Stimulated activated CD8-positive, alpha-beta memory T cell treated with anti-CD3 and anti-CD28 coated beads, Interleukin-15, amount 100 ng/mL, for 1 hour (primary cell): ENCODE data around the gene FGA.

ENCODE experiments used
- DNase-seq: peaks from one replicate; pipeline ENCODE4 v3.0.0-alpha.2; 2020; ENCODE audit warnings: low read depth

The FGA gene

GRCh38 chr4:154590329-154591006 lies at the start of gene FGA:
FGA (minus strand) TSS chr4:154590742; CDS start chr4:154590687, 55 bp downstream.
- DNase-seq: no peak

- no peak for DNase-seq
These were observed 43.5 kb upstream of the FGA start for GRCh38 chr4:154634058-154634457.

GRCh38 chr4:154631828-154632227 lies 41.3 kb upstream of the FGA start:
- DNase-seq: no peak

- no peak for DNase-seq
These were observed 39.8 kb upstream of the FGA start for GRCh38 chr4:154630324-154630723.

GRCh38 chr4:154626793-154627484 lies 36.4 kb upstream of the FGA start:
- no peak for DNase-seq

- no peak for DNase-seq
These were observed 35.4 kb upstream of the FGA start for GRCh38 chr4:154625971-154626370.

GRCh38 chr4:154623995-154624394 lies 33.5 kb upstream of the FGA start:
- DNase-seq: no peak

- no peak for DNase-seq
These were observed 32.9 kb upstream of the FGA start for GRCh38 chr4:154623436-154623835.

GRCh38 chr4:154622598-154622997 lies 32.1 kb upstream of the FGA start:
- no peak for DNase-seq

GRCh38 chr4:154620111-154620510 lies 29.6 kb upstream of the FGA start:
- no peak for DNase-seq

GRCh38 chr4:154618708-154619315 lies 28.3 kb upstream of the FGA start:
- DNase-seq: peak; percentile 11

- no peak for DNase-seq
These were observed 27.3 kb upstream of the FGA start for GRCh38 chr4:154617820-154618317.

GRCh38 chr4:154616731-154617130 lies 26.2 kb upstream of the FGA start:
- no peak for DNase-seq

- no peak for DNase-seq
These were observed 25.7 kb upstream of the FGA start for GRCh38 chr4:154616287-154616686.

- DNase-seq: no peak
These were observed 24.7 kb upstream of the FGA start for GRCh38 chr4:154615211-154615610.

- no peak for DNase-seq
These were observed 23.8 kb upstream of the FGA start for GRCh38 chr4:154614306-154614705.

GRCh38 chr4:154612472-154613414 lies 22.2 kb upstream of the FGA start, which contains the start of gene FGG:
FGG (minus strand) TSS chr4:154612656; CDS start chr4:154612609, 47 bp downstream.
- DNase-seq: no peak

- no peak for DNase-seq
These were observed 21.3 kb upstream of the FGA start for GRCh38 chr4:154611833-154612232.

GRCh38 chr4:154610582-154610981 lies 20.0 kb upstream of the FGA start:
- DNase-seq: no peak

- no peak for DNase-seq
These were observed 19.0 kb upstream of the FGA start for GRCh38 chr4:154609532-154609931.

GRCh38 chr4:154608361-154609252 lies 18.1 kb upstream of the FGA start:
- no peak for DNase-seq
